ENCODE results near the gene CAPZA1.

Gene CAPZA1

GRCh38 chr1:112718691-112719418, 99.2 kb downstream of the CAPZA1 start:
- Histone ChIP-seq H3K36me3 (ENCODE audit: control insufficient read depth, insufficient read depth, low read length) (no peaks in the 10 kb centered on the region), H3K9ac (ENCODE audit: low read length) (no peak overlapping the region), H3K4me3 (ENCODE audit: low read depth, low read length) (0 out of 2 replicates have a peak overlapping the region, but pooled peaks have one; percentile 2), H3K27ac (ENCODE audit: low read depth, low read length) (no peak overlapping the region), H3K9me3 (ENCODE audit: control insufficient read depth, insufficient read depth, low read depth, low read length) (no peaks in the 10 kb centered on the region), H3K27me3 (ENCODE audit: control insufficient read depth, insufficient read depth, low read length) (peaks cover 56% of the 10 kb centered on the region), H3K4me1 (ENCODE audit: control insufficient read depth, insufficient read depth, low read length) (peaks cover 27% of the 10 kb centered on the region)

- Histone ChIP-seq H3K27ac (ENCODE audit: low read depth, low read length) (no peak overlapping the region), H3K36me3 (ENCODE audit: control insufficient read depth, insufficient read depth, low read length) (no peaks in the 10 kb centered on the region), H3K9me3 (ENCODE audit: control insufficient read depth, insufficient read depth, low read depth, low read length) (no peaks in the 10 kb centered on the region), H3K4me3 (ENCODE audit: low read depth, low read length) (no peak overlapping the region), H3K4me1 (ENCODE audit: control insufficient read depth, insufficient read depth, low read length) (peaks cover 25% of the 10 kb centered on the region), H3K27me3 (ENCODE audit: control insufficient read depth, insufficient read depth, low read length) (peaks cover 50% of the 10 kb centered on the region), H3K9ac (ENCODE audit: low read length) (no peak overlapping the region)
Observed at GRCh38 chr1:112719706-112720105, 100.1 kb downstream of the CAPZA1 start.

- Histone ChIP-seq H3K4me1 (ENCODE audit: control insufficient read depth, insufficient read depth, low read length) (peaks cover 25% of the 10 kb centered on the region), H3K27ac (ENCODE audit: low read depth, low read length) (no peak overlapping the region), H3K36me3 (ENCODE audit: control insufficient read depth, insufficient read depth, low read length) (no peaks in the 10 kb centered on the region), H3K9me3 (ENCODE audit: control insufficient read depth, insufficient read depth, low read depth, low read length) (no peaks in the 10 kb centered on the region), H3K4me3 (ENCODE audit: low read depth, low read length) (no peak overlapping the region), H3K27me3 (ENCODE audit: control insufficient read depth, insufficient read depth, low read length) (peaks cover 46% of the 10 kb centered on the region), H3K9ac (ENCODE audit: low read length) (no peak overlapping the region)
Observed at GRCh38 chr1:112720800-112721199, 101.2 kb downstream of the CAPZA1 start.
